Testis (tissue), 3 donors: Measurements from ENCODE around the gene ARHGEF4. TPM values are rescaled to one million over a fixed set of nuclear protein-coding genes. Genes with fewer than 3 reads are reported as not detected.

Experiments used
- DNase-seq: peaks from one replicate; pipeline ENCODE4 v3.0.0-alpha.2; 2019
- H3K27ac ChIP-seq, 2 donors: fragments of 200-600 bp; sonication (generic); one replicate each; pipeline ENCODE4 v1.5.1; 2019
- H3K27me3 ChIP-seq: fragments of 200-600 bp; sonication (generic); one replicate; pipeline ENCODE4 v1.5.1; 2019
- H3K36me3 ChIP-seq: fragments of 200-600 bp; sonication (generic); one replicate; pipeline ENCODE4 v1.5.1; 2017; ENCODE audit warnings: low read depth; ENCODE audit errors: missing control alignments
- H3K4me1 ChIP-seq: fragments of 200-600 bp; sonication (generic); one replicate; pipeline ENCODE4 v1.5.1; 2019
- H3K4me3 ChIP-seq, 2 donors: fragments of 200-600 bp; sonication (generic); one replicate each; pipeline ENCODE4 v1.5.1; 2017 to 2019
- H3K9me3 ChIP-seq: fragments of 200-600 bp; sonication (generic); one replicate; pipeline ENCODE4 v1.5.1; 2017
- POLR2A ChIP-seq: fragments of 450-650 bp; IDR thresholded peaks from one replicate; pipeline ENCODE4 v1.6.1; 2017; ENCODE audit warnings: antibody characterized with exemption, mild to moderate bottlenecking, moderate library complexity
- WGBS, 2 donors: methylation state at CpG; one replicate each; pipeline ENCODE4 v1.1.5; 2018; 5-methylcytosine and 5-hydroxymethylcytosine counted together
- intact Hi-C: fragments of 100-400 bp; cut with DNase I; formaldehyde crosslinking; loops from one replicate; pipeline ENCODE4 v1.15.1; 2023; ENCODE audit warnings: low total_unique reads
- polyA plus RNA-seq: library from polyadenylated mRNA; stranded (reverse); fragments of 350-450 nt; fragmentation: Illumina TruSeq; extraction: RNeasy Lipid Tissue Mini Kit (QIAGEN cat#74804); gene quantifications from one replicate; pipeline ENCODE4 v1.2.3, GENCODE V29; 2014; ENCODE audit warnings: low read depth, low replicate concordance; ENCODE audit not compliant: insufficient read depth
- total RNA-seq, 2 donors: library from RNA; depleted of rRNA; stranded (reverse); fragments of >200 nt; gene quantifications; one replicate each; pipeline ENCODE4 v1.2.3, GENCODE V29; 2016
- TF ChIP-seq, protein P1 (sequence below), 3 experiments: fragments of 450-650 bp in 2 of 3; fragments of 200-600 bp in 1 of 3; sonication (generic) in 1 of 3; IDR thresholded peaks; one replicate each; pipeline ENCODE4 v1.5.1; 2016 to 2019; ENCODE audit warnings: antibody characterized with exemption in 3 of 3, mild to moderate bottlenecking in 2 of 3, moderate library complexity in 1 of 3

ARHGEF4 gene
- total and polyA plus RNA-seq, 3 donors from 2014 or later = 18.0 to 37.4 (median 36.3) TPM

DNA sequence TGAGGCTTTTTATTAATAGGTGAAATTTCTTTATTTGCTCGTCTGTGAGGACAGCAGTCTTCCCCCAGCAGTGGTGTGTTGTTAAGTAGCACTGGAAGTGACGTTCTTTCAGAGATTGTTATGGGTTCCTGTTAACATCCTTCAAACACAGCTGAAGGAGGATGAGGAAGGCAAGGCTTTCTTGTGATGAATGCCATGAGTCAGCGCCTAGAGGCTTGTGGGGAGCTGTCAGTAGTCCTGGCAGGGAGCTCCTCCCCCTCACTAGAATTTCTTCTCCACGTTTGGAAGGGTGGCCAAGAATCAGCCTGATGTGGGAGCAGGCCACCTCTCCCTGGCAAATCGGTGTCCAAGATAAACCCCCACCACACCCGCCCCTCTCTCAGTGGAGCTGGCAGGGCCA, 113.2 kb downstream of the ARHGEF4 start:
- intact Hi-C loops = no loop called here
- Histone ChIP-seq H3K27me3 (no peaks in the 10 kb centered on the region), H3K4me1 (no peaks in the 10 kb centered on the region), H3K4me3 (no peak overlapping the region), H3K27ac (no peak overlapping the region), H3K36me3 (no peaks in the 10 kb centered on the region), H3K9me3 (no peaks in the 10 kb centered on the region)
- no peak for DNase-seq
- 74 to 76% methylated on average over 6 of the region's 6 CpGs for WGBS, 2 donors
- no peak for TF ChIP-seq POLR2A
- TF ChIP-seq, protein P1, sequence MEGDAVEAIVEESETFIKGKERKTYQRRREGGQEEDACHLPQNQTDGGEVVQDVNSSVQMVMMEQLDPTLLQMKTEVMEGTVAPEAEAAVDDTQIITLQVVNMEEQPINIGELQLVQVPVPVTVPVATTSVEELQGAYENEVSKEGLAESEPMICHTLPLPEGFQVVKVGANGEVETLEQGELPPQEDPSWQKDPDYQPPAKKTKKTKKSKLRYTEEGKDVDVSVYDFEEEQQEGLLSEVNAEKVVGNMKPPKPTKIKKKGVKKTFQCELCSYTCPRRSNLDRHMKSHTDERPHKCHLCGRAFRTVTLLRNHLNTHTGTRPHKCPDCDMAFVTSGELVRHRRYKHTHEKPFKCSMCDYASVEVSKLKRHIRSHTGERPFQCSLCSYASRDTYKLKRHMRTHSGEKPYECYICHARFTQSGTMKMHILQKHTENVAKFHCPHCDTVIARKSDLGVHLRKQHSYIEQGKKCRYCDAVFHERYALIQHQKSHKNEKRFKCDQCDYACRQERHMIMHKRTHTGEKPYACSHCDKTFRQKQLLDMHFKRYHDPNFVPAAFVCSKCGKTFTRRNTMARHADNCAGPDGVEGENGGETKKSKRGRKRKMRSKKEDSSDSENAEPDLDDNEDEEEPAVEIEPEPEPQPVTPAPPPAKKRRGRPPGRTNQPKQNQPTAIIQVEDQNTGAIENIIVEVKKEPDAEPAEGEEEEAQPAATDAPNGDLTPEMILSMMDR (IDR thresholded peaks at IDR 0.05) = no peak

DNA sequence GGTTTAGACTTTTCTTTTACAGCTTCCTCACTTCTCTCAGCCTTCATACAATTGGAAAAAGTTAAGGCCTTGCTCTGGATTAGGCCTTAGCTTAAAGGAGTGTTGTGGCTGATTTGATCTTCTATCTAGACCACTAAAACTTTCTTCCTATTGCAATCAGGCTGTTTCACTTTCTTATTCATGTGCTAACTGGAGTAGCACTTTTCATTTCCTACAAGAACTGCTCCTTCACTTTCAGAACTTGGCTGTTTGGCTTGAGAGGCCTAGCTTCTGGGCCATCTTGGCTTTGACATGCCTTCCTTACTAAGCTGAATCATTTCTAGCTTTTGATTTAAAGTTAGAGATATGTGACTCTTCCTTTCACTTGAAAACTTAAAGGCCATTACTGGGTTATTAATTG, 114.3 kb downstream of the ARHGEF4 start:
- no peaks in the 10 kb centered on the region for H3K4me1 ChIP-seq
- intact Hi-C loops = no loop called here
- no peaks in the 10 kb centered on the region for H3K9me3 ChIP-seq
- H3K4me3 ChIP-seq = no peak overlapping the region
- TF ChIP-seq, protein P1 (IDR thresholded peaks at IDR 0.05) = no peak
- no peak for TF ChIP-seq POLR2A
- H3K27me3 ChIP-seq = no peaks in the 10 kb centered on the region
- H3K36me3 ChIP-seq = no peaks in the 10 kb centered on the region
- no peak overlapping the region for H3K27ac ChIP-seq
- no peak for DNase-seq

DNA sequence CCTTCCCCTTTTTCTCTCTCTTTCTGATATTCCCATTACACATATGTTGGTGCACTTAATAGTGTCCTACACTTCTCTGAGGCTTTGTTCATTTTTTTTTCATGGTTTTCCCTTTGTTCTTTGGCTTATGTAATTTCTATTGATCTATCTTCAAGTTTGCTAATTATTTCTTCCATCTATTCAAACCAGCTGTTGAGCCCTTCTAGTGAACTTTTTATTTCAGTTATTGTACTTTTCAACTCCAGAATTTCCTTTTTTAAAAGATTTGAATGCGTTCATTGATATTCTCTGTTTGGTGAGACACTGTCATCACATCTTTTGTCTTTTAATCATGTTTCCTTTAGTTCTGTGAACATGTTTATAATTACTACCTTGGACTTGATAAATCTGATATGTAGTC, 118.2 kb downstream of the ARHGEF4 start:
- Histone ChIP-seq H3K27ac (no peak overlapping the region), H3K9me3 (no peaks in the 10 kb centered on the region), H3K36me3 (no peaks in the 10 kb centered on the region), H3K4me3 (no peak overlapping the region), H3K27me3 (no peaks in the 10 kb centered on the region), H3K4me1 (no peaks in the 10 kb centered on the region)
- WGBS, 2 donors = 88 to 93% methylated on average over 1 of the region's 1 CpG
- no peak for TF ChIP-seq POLR2A
- TF ChIP-seq, protein P1 (IDR thresholded peaks at IDR 0.05) = no peak
- intact Hi-C loops = no loop called here
- DNase-seq = no peak

DNA sequence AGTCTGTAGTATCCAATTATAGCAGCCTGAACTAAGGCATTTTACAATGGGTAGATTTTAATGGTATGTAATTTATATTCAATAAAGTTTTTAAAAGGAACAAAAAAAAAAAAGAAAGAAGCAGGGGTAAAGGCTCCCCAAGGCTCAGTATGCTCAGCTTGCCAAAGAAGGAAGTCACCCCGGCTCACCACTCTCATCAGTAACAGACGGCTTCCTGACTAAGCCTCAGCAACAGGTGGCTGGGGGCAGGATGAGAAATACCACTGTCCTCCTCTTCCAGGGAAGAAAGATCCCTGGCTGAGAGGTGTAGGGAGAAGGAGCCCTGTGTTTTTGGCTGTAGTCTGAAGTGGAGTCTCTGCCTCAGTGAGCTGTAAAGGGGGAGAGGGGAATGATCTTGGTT, 121.2 kb downstream of the ARHGEF4 start:
- Histone ChIP-seq H3K27ac (no peak overlapping the region), H3K4me3 (no peak overlapping the region), H3K36me3 (no peaks in the 10 kb centered on the region), H3K9me3 (no peaks in the 10 kb centered on the region), H3K27me3 (no peaks in the 10 kb centered on the region), H3K4me1 (no peaks in the 10 kb centered on the region)
- 65 to 66% methylated on average over 2 of the region's 2 CpGs for WGBS, 2 donors
- TF ChIP-seq, protein P1 (IDR thresholded peaks at IDR 0.05) = no peak
- TF ChIP-seq POLR2A = no peak
- intact Hi-C loops = no loop called here
- no peak for DNase-seq

DNA sequence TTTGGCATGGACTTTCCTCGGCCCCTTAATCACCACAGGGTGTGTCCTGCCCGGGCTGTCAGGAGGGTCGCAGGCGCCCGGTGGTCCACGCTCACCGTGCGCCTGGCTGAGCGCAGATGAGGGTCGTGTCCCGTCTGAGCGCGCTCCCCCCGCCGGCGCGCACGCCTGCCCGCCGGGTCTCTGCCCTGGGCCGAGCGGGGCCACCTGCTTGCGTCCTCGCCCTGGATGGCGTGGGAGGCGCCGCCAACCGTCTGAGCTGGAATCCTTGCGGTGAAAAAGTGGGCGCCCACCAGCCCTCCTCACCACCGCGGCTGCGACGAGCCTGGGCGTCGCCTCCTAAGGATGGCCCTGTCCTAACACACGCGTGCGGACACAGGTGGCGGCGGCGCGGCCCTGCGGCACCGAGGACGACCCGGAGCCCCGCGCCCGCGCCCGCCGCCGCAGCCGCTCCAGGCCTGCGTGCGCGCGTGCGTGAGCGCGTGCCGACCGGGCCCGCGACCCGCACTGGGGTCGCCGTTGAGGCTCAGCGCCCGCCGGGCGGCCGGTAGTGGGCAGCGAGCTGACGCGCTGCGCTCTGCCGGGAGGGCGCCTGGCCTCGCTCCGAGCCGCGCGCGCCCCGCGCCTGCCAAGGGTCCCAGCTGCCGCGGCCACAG, 126.6 kb downstream of the ARHGEF4 start:
- Histone ChIP-seq H3K36me3 (no peaks in the 10 kb centered on the region), H3K27ac (no peak overlapping the region), H3K9me3 (no peaks in the 10 kb centered on the region), H3K4me3 (peak overlapping the region; percentile 36 to 45), H3K4me1 (no peaks in the 10 kb centered on the region), H3K27me3 (no peaks in the 10 kb centered on the region)
- WGBS, 2 donors = 1 to 3% methylated on average over 5 to 27 of the region's 90 CpGs
- TF ChIP-seq, protein P1 (IDR thresholded peaks at IDR 0.05) = no peak
- no peak for TF ChIP-seq POLR2A
- intact Hi-C loops = no loop called here
- no peak for DNase-seq
